MM.1S (cell line): Measurements from ENCODE around the gene MX1.

Experiments used
- CTCF ChIP-seq: fragments of 300-600 bp; sonication (generic); IDR thresholded peaks from 2 replicates; pipeline ENCODE4 v1.5.1; 2016; ENCODE audit warnings: antibody characterized with exemption, low read length, mixed read lengths
- EZH2 ChIP-seq: fragments of 300-600 bp; sonication (generic); optimal IDR thresholded peaks from 2 replicates; pipeline ENCODE3; 2017; ENCODE audit warnings: low read depth, mild to moderate bottlenecking, antibody characterized with exemption, low read length, mixed read lengths
- EZH2phosphoT487 ChIP-seq: fragments of 300-600 bp; sonication (generic); IDR thresholded peaks from 2 replicates; pipeline ENCODE4 v1.6.1; 2018; ENCODE audit warnings: antibody characterized with exemption, low read length

- TF ChIP-seq CTCF (no peak), EZH2 (no peak), EZH2phosphoT487 (no peak)
Measured at GRCh38 chr21:41489329-41489728, 63.3 kb downstream of the MX1 start.
